K562 (cell line): ENCODE data around the gene SLC12A3. TPM values are rescaled to one million over a fixed set of nuclear protein-coding genes. Genes with fewer than 3 reads are reported as not detected.
A peak's percentile ranks its signal among the peaks of the same experiment; 100 is the strongest.
"Not testable (repeated sequence)": the region's sequence is repeated elsewhere in the genome, so short reads cannot be mapped to it uniquely, and the experiment has no call there.

Source experiments
- ATAC-seq: fragments of 200-7000 bp; cut with Tn5 transposase; 3 replicates; pipeline ENCODE4 v1.9.1; 2020; ENCODE audit warnings: moderate library complexity
- BruUV-seq: library from RNA; stranded (reverse); fragments of 400-500 nt; replicated peaks from 2 replicates; lab custom pipeline; 2021; lab: Mats Ljungman, UMichigan
- CTCF ChIA-PET: fragments of 300-600 bp; formaldehyde crosslinking; extraction: SDS; loops from one replicate; lab custom pipeline; 2021; ENCODE audit warnings: low intra/inter-chr PET ratio; lab: Yijun Ruan, JAX
- POLR2A ChIA-PET: fragments of 300-600, 350-650 bp; sonication (Branson Sonifier 250); formaldehyde crosslinking; extraction: SDS; loops from one replicate; lab custom pipeline; 2021; ENCODE audit warnings: antibody characterized with exemption, inconsistent platforms; lab: Yijun Ruan, JAX
- DNase-seq, 4 experiments: peaks; one replicate each; pipeline versions ENCODE4 v3.0.0 to v3.0.0-alpha.2; 2011 to 2018; ENCODE audit warnings: low spot score in 3 of 4, mixed read lengths in 3 of 4; ENCODE audit errors: extremely low read depth in 1 of 4
- FAIRE-seq: peaks from 2 replicates; lab custom pipeline; 2011; peaks lifted over from hg19 to GRCh38; lab: Jason Lieb, UNC
- H2AFZ ChIP-seq: 2 replicates; pipeline ENCODE4 v1.6.0; 2011; ENCODE audit warnings: low read depth, low read length, control low read depth, inconsistent platforms
- H3K27ac ChIP-seq: fragments of 200-600 bp; 3 replicates; pipeline ENCODE4 v1.8.0; 2011; ENCODE audit warnings: low read depth, mild to moderate bottlenecking, control low read depth, inconsistent platforms, low read length, moderate library complexity, mixed read lengths; ENCODE audit errors: extremely low read depth
- H3K27me3 ChIP-seq, 2 experiments: fragments of 300-600 bp in 1 of 2; 2 replicates in 1 of 2; 3 replicates in 1 of 2; pipeline versions ENCODE4 v1.6.0 to v1.8.0; 2011; ENCODE audit warnings: inconsistent platforms in 2 of 2, low read length in 2 of 2, mild to moderate bottlenecking in 1 of 2, mixed read lengths in 1 of 2, moderate library complexity in 1 of 2; ENCODE audit not compliant: control insufficient read depth in 2 of 2, insufficient read depth in 2 of 2
- H3K36me3 ChIP-seq: fragments of 300-600 bp; 3 replicates; pipeline ENCODE4 v1.8.0; 2011; ENCODE audit warnings: mild to moderate bottlenecking, low read length, inconsistent platforms; ENCODE audit not compliant: control insufficient read depth, insufficient read depth
- H3K4me1 ChIP-seq, 2 experiments: fragments of 200-600 bp in 1 of 2; replicated peaks in 1 of 2; 2 replicates in 1 of 2; 3 replicates in 1 of 2; pipeline versions ENCODE4 v1.5.1 to v1.8.0; 2011; ENCODE audit warnings: inconsistent platforms in 2 of 2, low read length in 2 of 2, mild to moderate bottlenecking in 1 of 2, mixed read lengths in 1 of 2, moderate library complexity in 1 of 2; ENCODE audit not compliant: control insufficient read depth in 2 of 2, insufficient read depth in 2 of 2
- H3K4me2 ChIP-seq: 2 replicates; pipeline ENCODE4 v1.6.1; 2011; ENCODE audit warnings: low read length, control low read depth, inconsistent platforms, mixed read lengths; ENCODE audit not compliant: insufficient read depth
- H3K4me3 ChIP-seq: fragments of 200-600 bp; sonication (generic), shearing (Covaris generic); 2 replicates; pipeline ENCODE4 v1.5.1; 2016; ENCODE audit warnings: control low read depth, inconsistent platforms
- H3K79me2 ChIP-seq: fragments of 200-600 bp; 3 replicates; pipeline ENCODE4 v1.8.0; 2011; ENCODE audit warnings: low read length, inconsistent platforms; ENCODE audit not compliant: control insufficient read depth, insufficient read depth
- H3K9ac ChIP-seq, 2 experiments: 2 replicates each; pipeline versions ENCODE4 v1.6.0 to v1.6.1; 2011; ENCODE audit warnings: low read depth in 2 of 2, low read length in 2 of 2, control low read depth in 1 of 2, inconsistent platforms in 1 of 2, mild to moderate bottlenecking in 1 of 2, mixed read lengths in 1 of 2; ENCODE audit not compliant: insufficient read depth in 1 of 2
- H3K9me1 ChIP-seq: one replicate; pipeline ENCODE4 v1.6.0; 2011; ENCODE audit warnings: inconsistent platforms, mild to moderate bottlenecking, low read length, moderate library complexity; ENCODE audit not compliant: control insufficient read depth, insufficient read depth
- H3K9me3 ChIP-seq: replicated peaks from 2 replicates; pipeline ENCODE4 v1.5.1; 2011; ENCODE audit warnings: low read depth, low read length, inconsistent platforms; ENCODE audit not compliant: control insufficient read depth, insufficient read depth
- H4K20me1 ChIP-seq: replicated peaks from 2 replicates; pipeline ENCODE4 v1.6.1; 2011; ENCODE audit warnings: low read length, inconsistent platforms, mixed read lengths; ENCODE audit not compliant: control insufficient read depth, insufficient read depth
- CBFA2T2 ChIP-seq: fragments of 450-650 bp; conservative IDR thresholded peaks from 2 replicates; pipeline ENCODE4 v1.6.1; 2017; ENCODE audit warnings: mild to moderate bottlenecking
- CTBP1 ChIP-seq: fragments of 450-650 bp; IDR thresholded peaks from 2 replicates; pipeline ENCODE4 v1.6.1; 2016; ENCODE audit warnings: borderline replicate concordance
- FOXJ3 ChIP-seq: sonication (generic); formaldehyde crosslinking; IDR thresholded peaks from 2 replicates; pipeline ENCODE4 v1.4.0; 2020; ENCODE audit warnings: mild to moderate bottlenecking, missing genetic modification reagents
- HDGF ChIP-seq: fragments of 450-650 bp; IDR thresholded peaks from 2 replicates; pipeline ENCODE4 v1.6.1; 2016
- RBM25 ChIP-seq: fragments of 200-400 bp; formaldehyde crosslinking; IDR thresholded peaks from 2 replicates; pipeline ENCODE4 v1.6.1; 2018; ENCODE audit warnings: low read length, low read depth, moderate library complexity; ENCODE audit not compliant: severe bottlenecking
- SMARCA5 ChIP-seq: fragments of 450-650 bp; IDR thresholded peaks from 2 replicates; pipeline ENCODE4 v1.6.1; 2016
- THRAP3 ChIP-seq: fragments of 450-650 bp; IDR thresholded peaks from 2 replicates; pipeline ENCODE4 v1.6.1; 2016; ENCODE audit warnings: mild to moderate bottlenecking, inconsistent platforms, borderline replicate concordance
- TRIM24 ChIP-seq, 2 experiments: fragments of 450-650 bp; IDR thresholded peaks; 2 replicates each; pipeline ENCODE4 v1.6.1; 2016
- ZFP36 ChIP-seq: fragments of 150-350 bp; IDR thresholded peaks from 2 replicates; pipeline ENCODE4 v1.6.1; 2018; ENCODE audit warnings: low read length, low read depth; ENCODE audit not compliant: partially characterized antibody
- ZNF217 ChIP-seq: sonication (generic); formaldehyde crosslinking; IDR thresholded peaks from 2 replicates; pipeline ENCODE4 v1.8.0; 2022; ENCODE audit warnings: mild to moderate bottlenecking, missing genetic modification reagents
- WGBS: fragments of 100-300 bp; shearing (Covaris generic); methylation state at CpG from one replicate; pipeline ENCODE4 v1.1.6; 2016; ENCODE audit warnings: low coverage, mixed read lengths; ENCODE audit not compliant: insufficient coverage; ENCODE audit errors: missing lambda C conversion rate; 5-methylcytosine and 5-hydroxymethylcytosine counted together
- in situ Hi-C: fragments of 300-500 bp; cut with MboI; formaldehyde crosslinking; loops from 4 replicates; pipeline ENCODE4 v1.15.0; 2018; ENCODE audit warnings: inconsistent platforms, mixed read lengths
- intact Hi-C: fragments of 100-400 bp; cut with micrococcal nuclease; formaldehyde crosslinking; loops from 2 replicates; pipeline ENCODE4 v1.14.2; 2022
- polyA plus RNA-seq, 8 experiments: library from polyadenylated mRNA; depleted of rRNA in 4 of 8; stranded (reverse) in 5 of 8; unstranded in 3 of 8; fragments of >200 nt; fragmentation: Nextera tagmentation in 2 of 8; fragmentation: Illumina TruSeq in 1 of 8; extraction: Ambion mirVana in 2 of 8; extraction: Trizol in 1 of 8; gene quantifications; 2 replicates each; pipeline versions ENCODE4 v1.2.1 to v1.2.3, GENCODE V29; 2011 to 2014; ENCODE audit warnings: inconsistent platforms in 1 of 8, missing spikeins in 1 of 8
- total RNA-seq, 7 experiments: library from RNA; depleted of rRNA in 6 of 7; stranded (reverse); fragments of >200 nt in 6 of 7; fragmentation: Illumina TruSeq in 2 of 7; extraction: Trizol in 2 of 7; gene quantifications; 2 replicates each; pipeline versions ENCODE4 v1.2.1 to v1.2.3, GENCODE V29; 2011 to 2021; ENCODE audit warnings: low replicate concordance in 1 of 7
- TF ChIP-seq, protein P1 (sequence below): sonication (generic); formaldehyde crosslinking; IDR thresholded peaks from 2 replicates; pipeline ENCODE4 v1.8.1; 2022; ENCODE audit warnings: missing genetic modification reagents
- TF ChIP-seq, protein P2 (sequence below): IDR thresholded peaks from 2 replicates; pipeline ENCODE4 v1.6.1; 2012; ENCODE audit warnings: low read depth, low read length, improper control_type of control experiment, borderline replicate concordance

Gene SLC12A3
- total and polyA plus RNA-seq, 9 of the 15 experiments (the other 6 are each of a cell fraction or from before 2014, with no cell fraction given): not detected

DNA sequence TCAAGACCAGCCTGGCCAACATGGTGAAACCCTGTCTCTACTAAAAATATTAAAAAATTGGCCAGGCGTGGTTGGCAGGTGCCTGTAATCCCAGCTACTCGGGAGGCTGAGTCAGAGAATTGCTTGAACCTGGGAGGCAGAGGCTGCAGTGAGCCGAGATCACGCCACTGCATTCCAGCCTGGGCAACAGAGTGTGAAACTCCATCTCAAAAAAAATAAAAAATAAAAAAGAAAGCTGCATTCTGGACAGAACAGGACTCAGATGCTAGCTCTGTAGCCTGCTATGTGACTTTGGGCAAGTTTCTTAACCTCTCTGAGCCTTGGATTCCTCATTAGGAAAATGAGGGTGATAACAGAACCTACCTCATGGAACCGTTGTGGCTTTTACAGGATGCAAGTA is 3.8 kb downstream of the SLC12A3 start:
- ChIA-PET CTCF (interaction anchor here (0.6 kb wide), 1 partner anchor 73 kb away, joined by 3 read pairs; no protein-coding TSS in a partner anchor), POLR2A (interaction anchor here (0.7 to 1.5 kb wide), 3 partner anchors 61 to 70 kb away, joined by 3 to 4 read pairs (median 3); no protein-coding TSS in a partner anchor)
- H3K79me2 ChIP-seq, FAIRE-seq, ATAC-seq, H3K9ac ChIP-seq, H3K9me3 ChIP-seq, H4K20me1 ChIP-seq, H3K4me3 ChIP-seq, BruUV-seq, DNase-seq, H3K27me3 ChIP-seq, H3K4me2 ChIP-seq, H3K36me3 ChIP-seq, H2AFZ ChIP-seq, H3K27ac ChIP-seq, H3K9me1 ChIP-seq: not testable (repeated sequence)
- H3K4me1 ChIP-seq: peaks cover 0 to 16% of the 10 kb centered on the region in 2 experiments; a peak in 3 of 5 replicates
- WGBS: 69% methylated on average over 5 of the region's 5 CpGs
- TF ChIP-seq ZFP36: peak; percentile 30
- peak; percentile 13 for TF ChIP-seq RBM25
- in situ Hi-C loops (loop anchor here (5.0 to 10.0 kb wide), 2 partner anchors 84 to 284 kb away; partner anchors contain the start of gene MT3), intact Hi-C loops (loop anchor here (2.0 kb wide), 1 partner anchor 292 kb away; no protein-coding TSS in a partner anchor)

GRCh38 chr16:56869513-56870275 is 4.7 kb downstream of the SLC12A3 start:
- no peak overlapping the region for H2AFZ ChIP-seq
- no peak overlapping the region for H3K27ac ChIP-seq
- BruUV-seq: no TSS peak
- POLR2A ChIA-PET: interaction anchor here (0.5 to 1.5 kb wide), 6 partner anchors 61 to 157 kb away, joined by 3 to 4 read pairs (median 3); no protein-coding TSS in a partner anchor
- DNase-seq: peak; percentile 75 to 84 (median 82)
- H3K4me3 ChIP-seq: no peak overlapping the region
- no peak overlapping the region for H3K4me2 ChIP-seq
- H3K9me3 ChIP-seq: no peaks in the 10 kb centered on the region
- peaks cover 0 to 4% of the 10 kb centered on the region in 2 experiments; a peak in 1 of 5 replicates for H3K27me3 ChIP-seq
- H3K9me1 ChIP-seq: no peaks in the 10 kb centered on the region
- WGBS: 56% methylated on average over 20 of the region's 24 CpGs
- peak; percentile 91 for ATAC-seq
- CTCF ChIA-PET: interaction anchor here (0.6 to 0.8 kb wide), 2 partner anchors 74 to 76 kb away, joined by 3 read pairs; no protein-coding TSS in a partner anchor
- intact Hi-C loops (loop anchor here (2.0 to 5.0 kb wide), 2 partner anchors 63 to 293 kb away; partner anchors contain the start of gene HERPUD1), in situ Hi-C loops (loop anchor here (5.0 to 10.0 kb wide), 2 partner anchors 83 to 285 kb away; partner anchors contain the start of gene MT3)
- H3K4me1 ChIP-seq: peaks cover 0 to 16% of the 10 kb centered on the region in 2 experiments; a peak in 3 of 5 replicates
- FAIRE-seq: peak; percentile 92
- no peak overlapping the region for H3K9ac ChIP-seq
- no peaks in the 10 kb centered on the region for H4K20me1 ChIP-seq
- no peaks in the 10 kb centered on the region for H3K79me2 ChIP-seq
- no peaks in the 10 kb centered on the region for H3K36me3 ChIP-seq
- TF ChIP-seq CTBP1 (peak; percentile 84; the same call in 1 of the 2 replicates), FOXJ3 (CRISPR knock-in tag) (no peak), TRIM24 (IDR thresholded peaks at IDR 0.05) (no peak), HDGF (0 out of 2 replicates have a peak, but pooled peaks have one; percentile 23), THRAP3 (no peak), ZNF217 (CRISPR knock-in tag) (no peak), SMARCA5 (peak; percentile 95), CBFA2T2 (no peak)
- TF ChIP-seq, protein P1, sequence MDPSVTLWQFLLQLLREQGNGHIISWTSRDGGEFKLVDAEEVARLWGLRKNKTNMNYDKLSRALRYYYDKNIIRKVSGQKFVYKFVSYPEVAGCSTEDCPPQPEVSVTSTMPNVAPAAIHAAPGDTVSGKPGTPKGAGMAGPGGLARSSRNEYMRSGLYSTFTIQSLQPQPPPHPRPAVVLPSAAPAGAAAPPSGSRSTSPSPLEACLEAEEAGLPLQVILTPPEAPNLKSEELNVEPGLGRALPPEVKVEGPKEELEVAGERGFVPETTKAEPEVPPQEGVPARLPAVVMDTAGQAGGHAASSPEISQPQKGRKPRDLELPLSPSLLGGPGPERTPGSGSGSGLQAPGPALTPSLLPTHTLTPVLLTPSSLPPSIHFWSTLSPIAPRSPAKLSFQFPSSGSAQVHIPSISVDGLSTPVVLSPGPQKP (CRISPR knock-in tag): no peak
- TF ChIP-seq, protein P2, sequence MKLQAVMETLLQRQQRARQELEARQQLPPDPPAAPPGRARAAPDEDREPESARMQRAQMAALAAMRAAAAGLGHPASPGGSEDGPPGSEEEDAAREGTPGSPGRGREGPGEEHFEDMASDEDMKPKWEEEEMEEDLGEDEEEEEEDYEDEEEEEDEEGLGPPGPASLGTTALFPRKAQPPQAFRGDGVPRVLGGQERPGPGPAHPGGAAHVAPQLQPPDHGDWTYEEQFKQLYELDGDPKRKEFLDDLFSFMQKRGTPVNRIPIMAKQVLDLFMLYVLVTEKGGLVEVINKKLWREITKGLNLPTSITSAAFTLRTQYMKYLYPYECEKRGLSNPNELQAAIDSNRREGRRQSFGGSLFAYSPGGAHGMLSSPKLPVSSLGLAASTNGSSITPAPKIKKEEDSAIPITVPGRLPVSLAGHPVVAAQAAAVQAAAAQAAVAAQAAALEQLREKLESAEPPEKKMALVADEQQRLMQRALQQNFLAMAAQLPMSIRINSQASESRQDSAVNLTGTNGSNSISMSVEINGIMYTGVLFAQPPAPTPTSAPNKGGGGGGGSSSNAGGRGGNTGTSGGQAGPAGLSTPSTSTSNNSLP: no peak
